Measurements from ENCODE around the gene PCBP1.
A peak's percentile ranks its signal among the peaks of the same experiment; 100 is the strongest.
"Not testable (repeated sequence)": the region's sequence is repeated elsewhere in the genome, so short reads cannot be mapped to it uniquely, and the experiment has no call there.

The PCBP1 gene

DNA sequence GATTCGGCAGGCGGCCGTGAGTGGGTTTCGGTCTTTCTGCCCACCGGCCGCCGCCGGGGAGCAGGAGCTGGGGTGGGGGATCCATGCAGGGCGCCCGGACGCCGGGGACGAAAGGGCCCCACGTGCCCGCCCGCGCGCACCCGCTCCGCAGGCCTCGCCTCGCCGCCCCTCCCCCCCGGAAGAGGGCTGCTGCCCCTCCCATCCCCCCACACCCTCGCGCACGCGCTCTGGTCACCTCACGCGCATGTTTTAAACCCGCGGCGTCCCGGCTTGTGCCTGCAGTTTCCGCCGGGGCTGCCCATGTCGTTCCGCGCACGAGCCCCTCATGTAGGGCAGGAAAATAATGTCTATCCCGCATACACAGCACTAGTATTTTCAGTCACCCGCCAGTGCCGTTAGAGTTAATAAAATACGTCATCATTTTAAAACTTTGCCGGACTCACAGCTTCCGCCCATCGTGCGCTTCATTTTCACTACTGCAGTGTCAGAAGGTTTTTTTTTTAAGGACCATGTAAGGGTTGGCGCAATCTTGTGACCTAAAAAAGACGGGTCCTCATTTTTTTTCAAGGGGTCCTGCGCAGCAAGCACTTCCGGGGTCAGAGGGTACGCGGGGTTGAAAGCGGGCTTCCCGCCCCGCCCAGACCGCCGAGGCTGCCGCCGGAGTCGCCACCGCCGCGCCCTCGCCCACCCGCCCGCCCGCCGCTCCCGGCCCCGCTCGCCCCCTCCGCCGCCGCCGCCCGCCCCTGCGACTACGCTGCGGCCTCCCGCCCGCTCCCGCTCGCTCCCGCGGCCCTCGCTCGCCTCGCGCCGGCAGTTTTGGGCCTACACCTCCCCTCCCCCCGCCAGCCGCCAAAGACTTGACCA, at the start of gene PCBP1:
Gene PCBP1 (plus strand): TSS at position 640 of the 864 bp plus-strand sequence. CDS start 267 bp downstream, outside the sequence.
- DNase-seq, result peak; percentile 99

DNA sequence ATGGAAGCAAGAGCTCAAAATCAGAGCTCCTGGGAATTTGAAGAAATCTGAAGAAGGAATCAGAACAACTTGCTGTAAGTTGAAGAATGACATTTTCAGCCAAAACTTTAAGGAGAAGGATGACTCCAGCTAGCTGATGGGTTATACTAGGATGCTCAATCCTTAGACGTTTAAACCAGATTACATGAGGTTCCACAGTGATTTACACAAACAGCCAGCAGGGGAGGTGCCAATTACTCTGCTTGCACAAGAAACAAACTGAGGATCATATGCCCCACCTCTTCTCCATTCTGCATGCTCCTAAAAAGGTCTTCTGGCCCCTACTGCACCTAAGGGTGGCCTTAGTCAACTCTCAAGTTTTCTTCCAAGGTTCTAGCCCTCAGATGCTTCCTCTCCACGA, 47.9 kb upstream of the PCBP1 start:
- DNase-seq, result no peak

DNA sequence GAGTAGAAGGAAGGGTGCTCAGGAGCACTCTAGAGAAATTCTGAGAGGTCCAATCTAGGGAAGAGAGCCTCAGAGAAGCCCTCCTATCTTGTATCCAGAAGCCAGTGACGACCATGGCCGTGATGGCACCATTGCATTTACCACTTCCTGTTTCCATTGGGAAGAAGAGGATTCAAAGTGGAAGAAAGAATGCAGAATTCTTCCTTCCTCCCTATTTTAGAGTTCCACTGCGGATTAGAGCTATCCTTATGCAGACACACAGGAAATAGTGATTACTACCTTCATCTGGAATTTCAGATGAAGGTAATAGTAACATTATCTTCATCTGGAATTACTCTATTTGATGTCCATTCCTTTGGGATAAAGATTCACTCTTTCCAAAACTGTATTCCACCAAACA, 45.6 kb upstream of the PCBP1 start:
- DNase-seq, result no peak

GRCh38 chr2:70042246-70042645, 45.0 kb upstream of the PCBP1 start:
- DNase-seq, result no peak

GRCh38 chr2:70043252-70043875, 43.9 kb upstream of the PCBP1 start:
- peak; percentile 8 for DNase-seq

- DNase-seq, result no peak
Measured at GRCh38 chr2:70044290-70045040, 42.8 kb upstream of the PCBP1 start.

DNA sequence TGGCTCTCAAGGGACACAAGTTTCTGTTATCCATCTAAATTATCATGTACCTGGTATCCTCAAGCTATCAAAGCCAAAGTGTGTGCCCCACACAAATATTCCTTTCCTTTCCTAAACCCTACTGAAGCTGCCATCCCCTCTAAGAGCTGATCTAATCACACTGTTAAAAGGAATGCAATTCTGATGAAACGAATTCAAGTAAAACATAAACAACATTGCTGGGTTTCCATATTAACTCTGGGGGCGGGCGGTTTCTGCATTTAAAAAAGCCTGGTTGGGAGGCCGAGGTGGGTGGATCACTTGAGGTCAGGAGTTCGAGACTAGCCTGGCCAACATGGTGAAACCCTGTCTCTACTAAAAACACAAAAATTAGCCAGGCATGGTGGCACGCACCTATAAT, 41.9 kb upstream of the PCBP1 start:
- no peak for DNase-seq

GRCh38 chr2:70045932-70046331, 41.3 kb upstream of the PCBP1 start:
- no peak for DNase-seq

DNA sequence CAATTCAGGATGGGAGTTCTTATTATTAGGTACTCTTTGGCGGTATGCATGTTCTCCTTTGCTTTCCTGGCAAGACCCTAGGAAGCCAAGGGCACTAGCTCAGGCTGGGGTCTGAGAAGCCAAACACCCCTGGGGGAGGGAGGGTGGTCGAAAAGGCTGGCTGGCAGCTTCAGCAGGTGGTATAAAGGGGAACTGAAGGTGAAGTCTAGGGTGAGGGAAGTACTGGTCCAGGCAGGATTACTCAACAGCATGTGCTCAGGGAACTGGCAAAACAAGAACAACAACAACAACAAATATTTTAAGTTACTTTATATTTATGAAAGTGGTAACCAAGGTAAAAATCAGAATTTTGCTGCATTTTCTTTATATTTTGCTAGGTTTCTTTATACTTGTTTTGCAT, 40.7 kb upstream of the PCBP1 start:
- DNase-seq, result no peak

DNA sequence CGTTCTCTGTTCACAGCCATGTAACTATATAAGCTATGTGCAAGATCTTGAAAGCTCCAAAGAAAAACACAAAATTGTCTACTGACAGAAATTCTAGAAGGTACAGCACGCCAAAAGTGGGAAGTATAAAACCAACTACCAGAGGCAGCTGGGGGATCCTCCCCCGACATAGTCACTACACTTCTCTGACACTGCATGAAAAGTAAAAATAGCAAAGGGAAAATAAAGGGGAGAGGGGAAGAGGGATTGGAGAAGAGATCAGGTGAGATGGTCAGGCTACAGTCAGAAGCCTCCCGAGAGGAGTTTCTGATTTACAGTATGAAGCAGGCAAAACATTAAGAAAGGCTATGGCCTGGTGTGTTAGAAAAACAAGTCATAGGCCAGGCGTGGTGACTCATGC, 39.8 kb upstream of the PCBP1 start:
- no peak for DNase-seq

GRCh38 chr2:70049255-70049654, 38.0 kb upstream of the PCBP1 start:
- DNase-seq, result no peak

DNA sequence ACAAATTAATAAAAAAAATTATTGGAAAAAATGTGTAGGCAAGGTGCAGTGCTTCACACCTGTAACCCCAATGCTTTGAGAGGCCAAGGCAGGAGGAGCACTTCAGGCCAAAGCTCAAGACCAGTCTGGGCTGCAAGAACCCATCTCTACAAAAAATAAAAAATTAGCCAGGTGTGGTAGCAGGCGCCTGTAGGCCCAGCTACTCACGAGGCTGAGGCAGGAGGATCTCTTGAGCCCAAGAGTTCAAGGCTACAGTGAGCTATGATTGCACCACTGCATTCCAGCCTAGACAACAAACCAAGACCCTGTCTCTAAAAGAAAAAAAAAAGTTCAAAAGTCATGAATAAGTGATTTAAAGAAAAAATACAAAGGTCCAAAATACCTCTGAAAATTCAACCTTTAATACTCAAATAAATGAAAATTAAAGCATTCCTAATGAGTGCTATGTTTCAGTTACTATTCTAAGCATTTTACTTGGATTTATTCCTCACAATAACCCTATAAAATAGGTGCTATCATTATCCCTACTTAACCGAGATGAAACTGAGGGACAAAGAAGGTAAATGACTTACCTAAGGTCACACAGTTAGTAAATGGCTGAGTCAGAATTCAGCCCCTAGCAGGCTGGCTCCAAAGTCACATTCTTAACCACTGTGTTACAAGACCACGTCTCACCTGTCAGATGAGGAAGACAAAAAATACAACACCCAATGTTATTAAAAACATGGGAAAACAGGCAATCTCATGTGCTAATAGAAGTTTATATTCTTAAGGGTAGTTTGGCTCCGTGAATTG, 36.4 kb upstream of the PCBP1 start:
- no peak for DNase-seq

DNA sequence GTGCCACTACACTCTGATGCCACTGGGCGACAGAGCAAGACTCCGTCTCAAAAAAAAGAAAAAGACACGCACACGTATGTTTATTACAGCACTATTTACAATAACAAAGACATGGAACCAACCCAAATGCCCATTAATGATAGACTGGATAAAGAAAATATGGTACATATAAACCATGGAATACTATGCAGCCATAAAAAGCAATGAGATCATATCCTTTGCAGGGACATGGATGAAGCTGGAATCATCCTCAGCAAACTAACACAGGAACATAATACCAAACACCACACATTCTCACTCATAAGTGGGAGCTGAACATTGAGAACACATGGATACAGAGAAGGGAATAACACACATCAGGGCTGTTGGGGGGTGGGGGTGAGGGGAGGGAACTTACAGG, 32.0 kb upstream of the PCBP1 start:
- DNase-seq, result not testable (repeated sequence)

GRCh38 chr2:70061317-70061716, 26.0 kb upstream of the PCBP1 start:
- DNase-seq, result no peak

DNA sequence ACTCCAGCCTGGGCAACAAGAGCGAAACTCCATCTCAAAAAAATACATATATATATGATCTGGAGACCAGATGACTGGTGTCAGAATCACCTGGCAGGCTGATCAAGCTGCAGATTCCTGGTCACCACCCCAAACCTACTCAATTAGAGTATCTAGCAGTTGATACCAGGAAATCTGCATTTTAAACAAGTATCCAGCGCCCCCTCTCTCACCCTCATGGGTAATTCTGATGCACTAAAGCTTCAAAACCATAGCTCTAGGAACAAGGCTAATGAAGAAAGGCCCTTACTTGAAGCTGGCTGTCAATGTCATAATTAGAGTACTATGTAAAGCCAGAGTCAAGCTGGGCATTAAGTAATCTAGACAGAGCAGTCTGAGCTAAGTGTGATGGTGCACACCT, 25.0 kb upstream of the PCBP1 start:
- no peak for DNase-seq

GRCh38 chr2:70068119-70068518, 19.2 kb upstream of the PCBP1 start:
- no peak for DNase-seq

GRCh38 chr2:70069049-70069448, 18.2 kb upstream of the PCBP1 start:
- peak; percentile 60 for DNase-seq

DNA sequence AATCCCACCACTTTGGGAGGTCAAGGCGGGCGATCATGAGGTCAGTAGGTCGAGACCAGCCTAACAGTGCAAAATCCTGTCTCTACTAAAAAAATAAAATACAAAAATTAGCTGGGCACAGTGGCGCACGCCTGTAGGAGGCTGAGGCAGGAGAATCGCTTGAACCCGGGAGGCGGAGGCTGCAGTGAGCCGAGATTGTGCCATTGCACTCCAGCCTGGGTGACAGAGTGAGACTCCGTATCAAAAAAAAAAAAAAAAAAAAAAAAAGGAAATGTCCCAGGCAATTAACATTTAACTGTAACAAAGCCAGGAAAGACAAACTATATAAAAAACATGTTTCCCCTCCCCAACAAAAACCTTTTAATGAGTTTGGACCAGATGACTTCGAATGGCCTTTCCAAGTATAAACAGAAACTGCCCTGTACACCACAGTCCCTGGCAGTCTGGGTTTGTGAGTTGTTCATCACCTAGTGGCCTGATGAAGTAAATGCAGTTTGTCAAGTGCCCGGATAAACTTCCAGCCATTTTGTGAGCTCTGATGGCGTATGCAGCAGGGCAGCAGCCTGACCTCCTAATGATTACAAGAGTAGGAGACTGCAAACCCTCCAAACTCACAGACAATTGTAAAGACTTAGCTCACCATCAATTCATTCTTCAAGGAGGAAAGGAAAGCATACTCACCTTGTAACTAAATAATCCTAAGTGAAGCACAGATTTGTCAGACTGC, 16.6 kb upstream of the PCBP1 start:
- peak; percentile 54 for DNase-seq

- DNase-seq, result no peak
Measured at GRCh38 chr2:70073493-70073892, 13.8 kb upstream of the PCBP1 start.

- no peak for DNase-seq
Measured at GRCh38 chr2:70078384-70078783, 8.9 kb upstream of the PCBP1 start.

DNA sequence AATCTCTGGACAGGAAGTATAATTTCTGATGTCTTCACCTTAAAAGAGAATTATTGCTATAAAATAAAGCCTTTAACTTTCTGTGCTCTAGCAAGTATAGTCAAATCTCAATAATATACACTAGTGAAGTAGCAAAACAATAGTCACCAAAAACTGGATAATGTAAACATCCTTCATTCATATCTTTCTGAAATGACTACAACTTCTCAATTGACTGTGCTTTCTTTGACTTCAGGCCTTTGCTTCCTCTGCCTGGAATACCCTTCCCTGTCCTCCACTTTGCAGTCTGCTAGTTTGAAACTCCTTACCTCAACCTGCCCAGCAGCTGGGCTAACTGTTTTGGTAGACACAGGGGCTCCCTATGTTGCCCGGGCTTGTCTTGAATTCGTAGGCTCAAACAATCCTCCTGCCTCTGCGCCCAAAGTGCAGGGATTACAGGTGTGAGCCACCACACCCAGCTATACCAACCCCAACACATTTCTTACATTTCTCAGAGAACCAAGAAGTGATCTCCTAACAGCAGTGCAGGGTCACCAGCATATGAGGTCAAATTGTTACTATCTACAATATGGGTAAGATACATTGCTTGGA, 6.6 kb upstream of the PCBP1 start:
- DNase-seq, result no peak

GRCh38 chr2:70081221-70081620, 6.1 kb upstream of the PCBP1 start:
- DNase-seq, result no peak
